Amniotic epithelial cell (primary cell): Measurements from ENCODE around the gene SIRT3.
"Not testable (repeated sequence)": the region's sequence is repeated elsewhere in the genome, so short reads cannot be mapped to it uniquely, and the experiment has no call there.

Source experiments
- DNase-seq: peaks from one replicate; pipeline ENCODE4 v3.0.0-alpha.2; 2010; ENCODE audit warnings: low read depth

SIRT3 gene

DNA sequence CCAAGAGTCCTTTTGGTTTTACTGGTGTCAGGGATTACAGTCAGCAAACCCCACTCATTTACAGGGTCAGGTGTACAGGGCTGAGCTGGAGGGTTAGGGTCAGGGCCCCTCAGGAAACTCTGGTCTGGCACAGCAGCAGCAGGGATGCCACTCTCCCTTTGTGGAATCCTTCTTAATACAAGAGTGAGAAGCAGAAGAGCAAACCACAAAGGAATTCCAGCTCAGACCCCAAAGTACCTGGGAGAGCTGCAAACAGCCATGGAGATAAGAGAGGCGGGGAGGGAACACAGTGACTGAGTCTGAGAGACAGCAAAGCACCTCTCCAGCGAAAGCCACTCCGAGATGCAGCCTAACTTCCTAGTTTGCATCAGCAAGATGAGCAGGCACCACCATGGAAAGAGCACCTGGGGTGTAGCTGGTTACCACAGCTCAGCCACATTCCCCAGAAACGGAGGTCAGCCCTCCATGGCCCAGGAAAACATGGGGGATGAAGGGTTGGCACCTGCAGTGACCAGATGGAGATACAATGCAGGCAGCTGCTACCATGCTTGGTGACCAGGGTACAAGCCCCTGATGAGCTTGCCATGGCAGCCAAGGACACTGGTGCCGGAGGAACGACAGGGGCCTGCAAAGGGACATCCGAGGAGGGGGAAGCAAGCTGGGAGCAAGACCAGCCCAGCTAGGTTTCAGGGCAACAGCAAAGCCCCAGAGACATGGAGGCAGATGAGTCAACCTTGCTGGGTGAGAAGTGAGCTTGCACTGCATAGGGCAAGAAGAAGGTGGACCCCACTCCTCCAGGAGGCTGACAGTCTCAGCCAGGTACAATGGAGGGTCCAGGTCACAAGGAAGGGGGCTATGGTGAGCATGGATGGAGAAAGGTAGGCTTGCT is 32.8 kb downstream of the SIRT3 start:
- DNase-seq: no peak

- no peak for DNase-seq
Observed at GRCh38 chr11:202490-202889, 33.7 kb downstream of the SIRT3 start.

DNA sequence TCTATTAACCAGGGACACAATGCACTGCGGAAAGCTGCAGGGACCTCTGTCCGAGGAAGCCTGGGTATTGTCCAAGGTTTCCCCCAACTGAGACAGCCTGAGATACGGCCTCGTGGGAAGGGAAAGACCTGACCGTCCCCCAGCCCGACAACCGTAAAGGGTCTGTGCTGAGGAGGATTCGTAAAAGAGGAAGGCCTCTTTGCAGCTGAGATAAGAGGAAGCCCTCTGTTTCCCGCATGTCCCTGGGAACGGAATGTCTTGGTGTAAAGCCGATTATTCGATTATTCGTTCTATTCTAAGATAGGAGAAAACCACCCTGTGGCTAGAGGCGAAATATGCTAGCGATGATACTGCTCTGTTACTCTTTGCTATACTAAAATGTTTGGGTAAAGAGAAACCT is 34.2 kb downstream of the SIRT3 start:
- DNase-seq: no peak

DNA sequence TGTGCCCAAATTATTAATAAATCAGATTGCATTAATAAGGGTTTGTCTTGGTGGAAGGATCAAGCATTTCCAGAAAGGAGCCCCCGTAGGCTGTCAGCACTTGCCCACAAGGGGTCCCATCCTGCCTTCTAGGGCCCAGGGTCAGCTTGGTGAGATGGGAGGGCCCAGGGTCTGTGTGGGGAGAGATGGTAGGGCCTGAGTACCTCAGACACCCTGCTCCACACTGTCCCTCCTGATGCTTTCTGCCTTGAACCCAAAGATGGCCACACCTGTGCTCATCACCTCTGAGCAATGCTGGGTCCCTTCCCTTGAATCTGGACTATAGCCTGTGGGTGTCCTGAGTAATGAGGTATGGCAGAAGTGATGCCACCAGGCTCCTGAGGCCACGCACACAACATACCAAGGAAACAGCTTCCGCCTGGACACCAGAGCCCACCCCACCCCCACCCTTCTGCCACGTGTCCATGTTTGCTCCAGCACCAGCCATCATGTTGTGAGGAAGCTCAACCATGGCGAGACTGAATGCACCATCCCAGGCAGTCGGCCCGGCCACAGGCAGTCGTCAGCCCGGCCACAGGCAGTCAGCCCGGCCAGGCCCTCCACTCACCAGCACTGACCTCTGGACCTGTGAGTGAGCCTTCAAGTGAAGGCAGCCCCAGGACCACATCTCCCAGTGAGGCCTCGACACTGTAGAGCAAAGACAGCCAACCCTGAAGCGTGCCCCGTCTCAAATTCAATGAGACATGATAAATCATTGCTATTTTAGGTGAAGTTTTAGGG is 35.7 kb downstream of the SIRT3 start:
- DNase-seq: no peak

DNA sequence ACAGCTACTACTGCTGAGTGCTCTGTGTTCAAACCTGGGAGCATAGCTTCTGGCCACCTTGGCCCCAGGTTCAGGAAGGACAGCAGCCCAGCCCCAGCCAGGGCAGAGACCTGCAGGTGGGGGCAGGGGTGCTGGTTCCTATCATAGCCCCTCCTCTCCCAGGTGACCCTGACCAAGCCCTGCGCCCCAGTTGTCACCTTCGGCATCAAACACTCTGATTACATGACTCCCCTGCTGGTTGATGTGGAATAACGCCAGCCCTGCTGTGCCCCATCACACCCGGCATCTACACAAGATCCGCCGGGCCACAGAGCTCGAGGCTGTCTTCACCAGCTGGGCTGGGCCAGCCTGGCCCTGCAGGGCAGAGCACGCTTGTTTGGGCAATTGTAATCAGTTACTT is 36.4 kb downstream of the SIRT3 start:
- DNase-seq: no peak

DNA sequence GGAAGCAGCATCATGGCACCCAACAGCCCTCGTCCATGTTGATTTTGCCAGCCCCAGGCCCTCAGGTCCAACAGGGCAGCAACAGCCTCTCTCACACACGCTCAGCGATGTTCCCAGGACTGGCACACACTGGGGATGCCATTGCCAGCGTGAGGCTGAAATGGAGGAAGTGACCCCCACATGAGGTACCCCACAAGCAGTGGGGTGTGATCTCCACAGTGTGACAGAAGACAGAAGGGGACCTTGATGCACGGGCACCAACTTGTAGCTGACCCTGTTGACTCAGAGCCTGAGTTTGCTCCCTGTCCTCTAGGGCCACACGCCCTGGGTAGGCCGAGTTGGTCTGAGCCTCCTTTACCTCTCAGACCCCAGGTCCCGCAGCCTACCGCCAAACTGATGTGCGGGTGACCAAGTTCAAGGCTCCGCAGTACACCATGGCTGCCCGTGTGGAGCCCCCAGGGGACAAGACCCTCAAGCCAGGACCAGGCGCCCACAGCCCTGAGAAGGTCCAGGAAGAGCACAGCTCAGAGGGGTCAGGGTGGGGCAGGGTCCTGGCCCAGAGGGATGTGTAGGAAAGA is 37.0 kb downstream of the SIRT3 start:
- no peak for DNase-seq

DNA sequence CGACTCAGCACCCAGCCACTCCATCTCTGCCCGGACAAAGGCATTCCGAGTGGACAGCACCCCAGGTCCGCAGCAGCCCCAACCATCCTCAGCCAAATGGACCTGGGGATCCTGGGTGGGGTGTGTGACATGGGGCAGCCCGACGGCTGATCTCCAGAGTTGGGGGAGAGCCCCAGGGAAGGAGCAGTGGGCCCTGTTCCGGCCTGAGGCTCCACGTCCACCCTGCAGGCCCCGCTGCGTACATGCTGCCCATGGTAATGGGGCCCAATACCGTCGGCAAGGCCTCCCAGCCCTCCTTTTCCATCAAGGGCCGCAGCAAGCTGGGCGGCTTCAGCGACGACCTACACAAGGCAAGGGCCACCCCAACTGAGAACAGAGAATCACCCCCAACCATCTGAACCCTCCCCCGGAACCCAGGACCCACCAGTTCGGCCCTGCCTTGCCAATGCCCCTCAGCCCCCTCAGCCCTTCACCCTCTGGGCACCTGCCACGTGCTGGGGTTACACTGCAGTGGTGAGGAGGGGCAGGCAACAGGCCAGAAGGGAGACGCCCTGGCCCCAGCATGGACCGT is 37.8 kb downstream of the SIRT3 start:
- DNase-seq: no peak

GRCh38 chr11:197741-198235 is 38.4 kb downstream of the SIRT3 start:
- no peak for DNase-seq

DNA sequence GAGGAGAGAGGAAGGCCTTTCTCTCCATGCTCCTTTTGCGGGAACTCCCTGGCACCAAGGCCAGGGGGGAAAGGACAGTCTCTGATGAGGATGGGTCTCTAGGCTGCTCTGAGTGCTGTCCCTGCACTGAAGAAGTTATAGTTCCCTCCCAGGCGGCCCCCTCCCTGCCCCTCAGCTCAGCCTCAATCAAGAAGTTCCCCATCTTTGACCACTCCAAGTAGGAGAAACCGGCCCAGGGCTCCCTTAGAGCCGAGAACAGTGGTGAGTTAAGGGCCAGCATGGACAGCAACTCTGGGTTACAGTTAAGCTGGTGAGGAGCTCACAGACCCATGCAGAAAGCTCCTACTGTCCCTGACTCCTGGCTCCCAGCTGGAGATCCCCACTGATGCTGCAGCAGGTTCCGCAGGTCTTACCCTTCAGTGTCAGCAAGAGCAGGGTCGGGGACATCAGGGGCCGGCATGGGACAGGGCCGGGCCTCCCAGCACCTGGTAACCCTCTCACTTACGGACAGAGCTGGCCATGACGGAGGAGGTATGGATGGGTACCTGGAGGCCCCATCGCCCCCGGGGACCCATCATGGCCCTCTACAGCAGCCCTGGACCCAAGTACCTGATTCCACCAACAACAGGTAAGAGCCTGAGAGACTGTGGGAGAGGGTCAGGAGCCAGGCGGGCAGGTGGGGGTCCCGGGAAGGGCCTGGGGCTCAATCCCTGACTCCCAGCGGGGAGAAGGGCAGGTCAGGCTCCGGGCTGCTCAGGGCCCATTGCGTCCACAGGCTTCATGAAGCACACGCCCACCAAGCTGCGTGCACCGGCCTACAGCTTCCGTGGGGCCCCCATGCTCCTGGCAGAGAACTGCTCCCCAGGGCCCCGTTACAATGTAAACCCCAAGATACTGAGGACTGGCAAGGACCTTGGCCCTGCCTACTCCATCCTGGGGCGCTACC is 39.1 kb downstream of the SIRT3 start:
- DNase-seq: no peak

DNA sequence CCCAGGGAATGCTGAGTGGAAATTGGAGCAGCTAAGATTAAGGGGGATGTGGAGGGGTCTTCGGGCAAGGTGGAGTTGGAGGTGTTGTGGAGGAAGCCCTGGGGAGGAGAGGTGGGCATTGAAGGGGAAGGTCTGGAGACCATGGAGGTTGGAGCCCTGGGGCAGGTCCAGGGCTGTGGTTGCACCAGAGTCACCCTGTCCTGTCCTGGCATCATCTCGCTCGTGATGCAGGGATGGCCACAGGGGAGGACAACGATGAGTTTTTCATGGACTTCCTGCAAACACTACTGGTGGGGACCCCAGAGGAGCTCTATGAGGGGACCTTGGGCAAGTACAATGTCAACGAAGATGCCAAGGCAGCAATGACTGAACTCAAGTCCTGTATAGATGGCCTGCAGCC is 42.7 kb downstream of the SIRT3 start:
- DNase-seq: not testable (repeated sequence)

DNA sequence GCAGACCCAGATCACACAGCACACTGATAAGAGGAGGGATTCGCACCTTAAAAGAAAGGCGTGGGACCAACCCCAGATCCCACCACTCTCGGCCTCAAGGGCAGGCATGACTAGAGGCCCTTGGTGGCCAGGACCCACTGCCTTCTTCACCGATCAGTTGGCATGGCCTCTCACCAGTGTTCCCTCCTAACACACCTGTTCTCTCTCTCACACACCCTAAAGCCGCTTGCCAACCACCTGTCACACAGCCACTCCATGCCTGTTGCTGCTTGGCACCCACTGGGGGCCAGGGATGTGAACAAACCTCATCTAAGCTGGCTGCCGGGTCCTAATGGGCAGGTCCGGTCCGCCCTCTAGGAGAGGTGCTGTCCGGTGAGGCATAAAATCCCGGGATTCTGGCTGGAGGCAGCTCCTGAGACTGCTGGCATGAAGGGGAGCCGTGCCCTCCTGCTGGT is 43.4 kb downstream of the SIRT3 start, which contains the start of gene SCGB1C1:
TSS of gene SCGB1C1 (plus strand) at position 405 of the 455 bp plus-strand sequence. CDS start at position 427, 22 bp downstream.
- not testable (repeated sequence) for DNase-seq

GRCh38 chr11:191490-192478 is 44.4 kb downstream of the SIRT3 start:
- not testable (repeated sequence) for DNase-seq

GRCh38 chr11:190546-190945 is 45.6 kb downstream of the SIRT3 start:
- DNase-seq: not testable (repeated sequence)

DNA sequence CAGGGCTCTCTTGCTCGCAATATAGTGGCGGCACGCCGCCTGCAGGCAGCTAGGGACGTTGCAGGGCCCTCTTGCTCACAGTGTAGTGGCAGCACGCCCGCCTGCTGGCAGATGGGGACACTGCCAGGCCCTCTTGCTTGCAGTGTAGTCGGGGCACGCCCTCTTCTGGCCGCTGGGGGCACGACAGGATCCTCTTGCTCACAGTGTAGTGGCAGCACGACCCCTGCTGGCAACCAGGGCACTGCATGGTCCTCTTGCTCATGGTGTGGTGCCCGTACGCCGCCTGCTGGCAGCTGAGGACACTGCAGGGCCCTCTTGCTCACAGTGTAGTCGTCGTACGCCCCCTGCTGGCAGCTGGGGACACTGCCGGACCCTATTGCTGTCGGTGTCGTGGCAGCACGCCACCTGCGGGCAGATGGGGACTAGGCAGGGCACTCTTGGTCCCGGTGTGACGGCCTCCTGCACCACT is 46.3 kb downstream of the SIRT3 start:
- not testable (repeated sequence) for DNase-seq

DNA sequence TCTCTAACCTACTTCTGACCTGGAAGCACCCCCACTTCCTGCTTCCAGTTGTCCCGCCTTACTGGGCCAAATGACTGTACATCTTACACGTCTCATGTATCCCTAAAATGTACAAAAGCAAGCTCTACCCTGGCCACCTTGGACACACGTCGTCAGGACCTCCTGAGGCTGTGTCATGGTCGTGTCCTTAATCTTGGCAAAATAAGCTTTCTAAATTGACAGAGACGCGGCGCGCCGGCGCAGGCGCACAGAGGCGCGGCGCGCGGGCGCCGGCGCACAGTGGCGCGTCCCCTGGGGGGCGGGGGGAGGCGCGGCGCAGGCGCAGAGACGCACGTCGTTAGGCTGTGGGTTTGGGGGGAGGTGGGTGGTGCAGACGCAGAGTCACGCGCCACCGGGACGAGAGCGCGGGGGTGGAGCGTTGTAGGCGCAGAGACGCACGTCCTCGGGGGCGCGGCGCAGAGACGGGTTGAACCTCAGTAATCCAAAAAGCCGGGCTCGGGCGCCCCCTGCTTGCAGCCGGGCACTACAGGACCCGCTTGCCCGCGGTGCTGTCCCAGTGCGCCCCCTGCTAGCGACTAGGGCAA is 46.9 kb downstream of the SIRT3 start:
- not testable (repeated sequence) for DNase-seq

- not testable (repeated sequence) for DNase-seq
Observed at GRCh38 chr11:180242-180641, 55.9 kb downstream of the SIRT3 start.
